Suppressor macrophage treated with lipopolysaccharide for 4 hours (primary cell): Measurements from ENCODE around the gene TENT4B.

Experiments
- DNase-seq: peaks from one replicate; pipeline ENCODE4 v3.0.0-alpha.2; 2020

TENT4B gene

DNA sequence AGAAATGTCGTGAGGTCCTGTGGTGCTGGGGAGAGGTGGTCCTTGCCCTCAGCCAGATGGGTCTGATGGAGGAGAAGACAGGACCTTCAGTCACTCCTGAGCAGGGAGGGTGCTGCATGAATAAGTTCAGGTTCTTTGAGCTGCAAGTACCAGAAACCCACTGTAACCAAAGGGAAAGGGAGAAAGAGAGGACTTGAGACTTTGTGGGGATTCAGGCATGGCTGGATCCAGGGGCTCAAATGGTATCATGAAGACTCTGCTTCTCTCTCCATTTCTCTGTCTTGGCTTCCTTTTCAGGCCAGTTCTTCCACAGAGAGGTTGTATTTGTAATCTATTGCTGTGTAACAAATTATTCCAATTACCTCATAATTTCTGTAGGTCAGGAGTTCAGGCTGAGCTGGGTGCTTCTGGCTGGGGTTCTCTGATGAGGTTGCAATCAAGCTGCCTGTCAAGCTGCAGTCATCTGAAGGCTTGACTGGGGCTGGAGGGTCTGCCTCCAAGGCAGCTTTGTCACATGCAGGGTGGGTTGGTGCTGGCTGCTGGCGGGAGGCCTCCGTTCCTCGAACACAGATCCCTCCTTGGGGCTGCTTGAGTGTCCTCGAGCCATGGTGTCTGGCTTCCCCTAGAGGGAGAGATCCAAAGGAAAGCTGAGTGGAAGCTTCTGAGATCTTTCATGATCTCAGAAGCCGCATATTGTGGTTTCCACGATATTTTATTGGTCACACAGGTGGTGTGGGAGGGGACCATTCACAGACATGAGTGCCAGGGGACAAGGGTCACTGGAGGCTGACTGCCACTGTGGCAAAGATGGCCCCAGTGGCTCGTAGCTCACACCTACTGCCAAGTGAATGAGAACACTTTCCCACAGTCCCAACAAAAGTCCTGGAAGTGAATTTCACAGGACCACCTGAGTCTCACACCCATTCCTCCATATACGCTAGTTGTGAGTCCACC lies 107.4 kb downstream of the TENT4B start:
- DNase-seq, result no peak

DNA sequence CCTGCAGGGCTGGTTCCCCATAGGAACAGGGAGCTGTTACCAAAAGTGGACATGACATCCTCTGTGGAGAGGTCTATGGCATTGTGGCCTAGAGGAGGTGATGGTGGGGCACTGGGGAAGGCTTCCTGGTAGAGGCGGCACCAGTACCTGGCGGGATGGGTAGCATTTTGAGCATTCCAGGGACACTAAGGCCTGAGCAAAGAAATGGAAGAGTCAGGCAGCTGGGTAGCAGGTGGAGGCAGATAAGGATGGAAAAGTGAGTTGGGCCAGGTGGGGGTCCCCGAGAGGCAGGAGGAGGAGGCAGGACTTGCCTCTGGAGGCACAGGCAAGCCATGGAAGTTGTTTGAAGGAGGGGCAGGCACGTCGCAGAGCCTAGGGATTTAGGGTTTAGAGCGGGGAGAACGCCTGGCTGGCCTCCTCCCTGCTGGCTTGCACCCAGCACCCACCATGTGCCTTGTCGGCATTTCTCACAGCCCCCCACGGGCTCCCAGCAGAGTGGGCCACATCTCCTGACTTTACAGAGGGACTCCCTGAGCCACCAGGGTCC lies 108.1 kb downstream of the TENT4B start:
- DNase-seq, result no peak

GRCh38 chr16:50261707-50262235 lies 108.7 kb downstream of the TENT4B start:
- DNase-seq, result no peak

DNA sequence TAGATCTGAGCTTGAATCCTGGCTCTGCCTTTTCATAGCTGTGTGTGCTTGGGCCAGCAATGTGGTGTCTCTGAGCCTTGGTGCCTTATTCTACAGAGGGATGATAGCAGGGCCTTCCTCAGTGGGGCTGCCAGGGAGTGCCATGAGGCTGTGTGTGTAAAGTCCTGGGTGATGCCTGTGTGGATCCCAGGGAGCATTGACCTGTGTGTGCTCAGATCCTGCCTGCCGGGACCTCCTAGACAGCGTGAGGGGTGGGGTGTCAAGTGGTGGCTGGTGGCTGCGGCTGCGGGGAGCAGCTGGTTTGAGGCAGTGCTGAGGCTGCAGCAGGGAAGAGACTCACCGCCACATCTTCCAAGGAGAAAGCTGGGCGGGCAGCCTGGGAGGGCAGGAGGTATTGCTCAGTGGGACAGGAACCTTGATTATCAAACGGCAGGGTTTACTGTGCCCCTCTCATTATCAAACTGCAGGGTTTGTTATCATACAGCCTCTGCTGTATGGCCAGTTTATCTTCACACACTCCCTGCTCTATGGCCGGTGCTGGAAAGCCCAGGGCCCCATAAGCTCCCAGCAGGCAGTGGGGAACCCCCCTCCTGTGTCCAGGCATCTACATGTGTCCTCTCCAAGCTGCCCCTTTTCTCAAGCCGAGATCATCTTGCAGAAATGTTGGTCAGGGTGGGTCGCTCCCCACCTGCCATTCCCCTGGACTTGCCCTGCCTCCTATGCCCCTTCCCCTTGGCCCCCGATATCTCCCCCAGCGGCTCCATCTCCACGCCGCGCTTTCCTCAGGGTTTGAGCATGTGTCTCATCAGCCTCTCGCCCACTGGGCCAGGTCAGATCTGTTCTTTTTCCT lies 110.2 kb downstream of the TENT4B start:
- DNase-seq, result no peak

- DNase-seq, result no peak
Observed at GRCh38 chr16:50263940-50264929, 111.1 kb downstream of the TENT4B start.

DNA sequence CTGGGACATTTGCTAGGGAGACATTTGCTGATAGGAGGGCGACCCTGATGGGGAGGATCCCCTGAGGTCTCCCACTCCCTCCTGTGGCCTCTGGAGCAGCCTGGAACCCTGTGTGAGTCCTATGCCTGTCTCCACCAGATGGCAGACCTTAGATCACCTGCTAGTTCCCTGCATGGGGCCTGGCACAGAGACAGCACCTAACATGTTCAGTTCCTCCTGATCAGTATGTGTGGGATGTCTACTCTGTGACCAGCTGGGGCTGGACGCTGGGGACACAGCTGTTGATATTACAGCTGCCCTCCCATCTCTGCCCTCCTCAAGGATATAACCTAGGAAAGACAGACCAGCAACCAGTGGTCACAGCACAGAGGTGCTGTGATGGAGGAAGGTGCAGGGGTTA lies 112.2 kb downstream of the TENT4B start:
- DNase-seq, result no peak

DNA sequence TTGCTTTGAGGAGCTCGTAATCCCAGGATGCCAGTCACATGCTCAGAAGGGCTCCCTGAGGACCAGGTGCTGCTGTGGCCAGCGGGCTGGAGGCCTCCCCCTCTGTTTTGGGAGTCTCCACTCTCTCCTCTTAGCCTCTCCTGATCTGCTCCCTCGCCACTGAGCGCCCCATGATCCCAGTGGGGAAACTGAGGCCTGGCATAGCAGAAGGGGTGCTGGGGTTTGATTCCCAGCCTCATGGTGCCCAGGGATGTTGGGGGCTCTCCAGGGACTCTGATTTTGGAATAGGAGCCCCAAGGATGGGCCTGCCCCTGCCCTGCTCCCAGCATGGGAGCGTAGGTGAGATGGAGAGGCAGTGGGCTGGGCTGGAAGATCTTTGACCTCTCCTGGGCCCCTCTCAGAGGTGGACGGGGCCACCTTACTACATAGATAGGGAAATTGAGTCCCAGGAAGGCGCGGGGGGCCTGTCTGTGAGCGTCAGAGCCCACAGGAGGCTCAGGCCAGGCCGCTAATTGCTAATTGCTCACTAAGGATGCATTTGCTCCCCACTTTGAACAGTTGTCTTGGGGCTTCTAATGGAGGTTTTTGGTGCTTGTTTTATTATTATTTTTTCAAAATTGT lies 112.7 kb downstream of the TENT4B start:
- no peak for DNase-seq

DNA sequence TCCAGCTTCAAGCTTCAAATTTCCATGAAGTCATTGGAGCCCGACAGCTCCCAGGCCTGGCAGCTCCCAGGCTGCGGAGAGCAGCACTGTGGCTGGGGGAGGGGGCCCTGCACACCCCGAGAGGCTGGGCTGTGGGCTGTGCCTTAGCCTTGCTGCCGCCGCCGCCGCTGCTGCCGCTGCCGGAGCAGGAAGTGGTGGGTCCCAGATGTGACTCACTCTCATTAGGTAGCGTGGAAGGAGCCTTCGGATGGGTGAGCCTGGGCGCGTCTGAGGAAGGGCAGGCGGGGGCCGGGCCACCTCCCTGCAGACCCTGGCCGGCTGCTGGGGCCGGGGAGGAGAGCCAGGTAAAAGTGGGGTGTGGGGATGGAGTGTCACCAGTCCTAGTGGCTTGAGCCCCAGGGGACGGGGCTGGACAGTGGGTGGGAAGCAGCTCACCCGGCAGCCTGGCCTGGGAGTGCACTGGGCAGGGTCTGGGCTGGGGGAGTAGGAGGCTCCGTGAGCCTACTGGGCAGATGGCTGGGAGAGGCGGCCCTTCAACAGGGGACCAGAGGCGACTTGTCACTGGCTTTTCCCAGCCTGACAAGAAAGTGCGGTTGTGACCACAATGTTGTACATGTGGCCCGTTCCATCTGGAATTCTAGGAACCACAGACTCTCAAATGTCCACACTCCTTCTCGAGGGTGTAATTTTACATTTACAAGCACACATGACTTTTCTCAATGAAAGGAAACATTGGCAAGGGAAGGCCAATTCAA lies 113.4 kb downstream of the TENT4B start, which contains the start of gene ADCY7:
ADCY7 (plus strand) TSS at position 215 of the 755 bp plus-strand sequence. CDS start 21,629 bp downstream, outside the sequence.
- peak; percentile 79 for DNase-seq

GRCh38 chr16:50267151-50267631 lies 114.1 kb downstream of the TENT4B start:
- no peak for DNase-seq

- DNase-seq, result no peak
Observed at GRCh38 chr16:50267651-50268050, 114.5 kb downstream of the TENT4B start.

- DNase-seq, result no peak
Observed at GRCh38 chr16:50268352-50268751, 115.2 kb downstream of the TENT4B start.

DNA sequence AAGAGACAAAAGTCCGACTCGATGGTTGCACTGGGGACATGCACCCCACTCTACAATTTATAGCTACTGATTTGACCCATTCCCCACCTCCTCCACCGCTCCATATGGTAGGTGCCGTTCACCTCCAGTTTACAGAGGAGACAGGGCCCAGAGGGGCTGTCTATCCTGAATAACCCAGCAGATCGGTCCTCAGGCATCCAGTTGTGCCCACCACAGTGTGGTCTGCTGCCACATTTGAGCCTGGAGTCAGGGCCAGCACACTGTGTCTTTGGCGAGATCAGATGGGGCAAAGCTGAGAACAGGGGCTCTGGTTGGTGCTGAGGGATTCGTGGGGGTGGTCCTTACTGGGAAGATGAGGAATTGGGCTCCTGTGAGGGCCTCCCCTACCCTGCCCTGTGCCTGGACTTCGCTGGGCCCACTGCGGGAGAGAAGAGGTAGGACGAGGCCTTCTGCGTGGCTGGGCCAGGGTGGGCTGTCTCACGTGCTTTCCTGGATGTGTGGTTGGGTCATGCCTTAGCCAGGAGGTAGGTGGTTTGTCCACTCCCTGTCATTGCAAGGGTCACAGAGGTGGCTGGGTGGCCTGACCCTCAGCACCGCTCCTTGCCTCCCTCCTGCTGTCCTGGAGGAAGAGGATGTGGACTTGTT lies 116.1 kb downstream of the TENT4B start:
- DNase-seq, result no peak

GRCh38 chr16:50269769-50270509 lies 116.8 kb downstream of the TENT4B start:
- DNase-seq, result no peak

- no peak for DNase-seq
Observed at GRCh38 chr16:50270510-50271147, 117.5 kb downstream of the TENT4B start.

GRCh38 chr16:50271148-50272041 lies 118.3 kb downstream of the TENT4B start:
- DNase-seq, result no peak

GRCh38 chr16:50272111-50272571 lies 119.0 kb downstream of the TENT4B start:
- peak; percentile 58 for DNase-seq

GRCh38 chr16:50272687-50273381 lies 119.7 kb downstream of the TENT4B start:
- no peak for DNase-seq
